Endodermal cell (in vitro differentiated cells): ENCODE measurements around the gene LRP1-AS. TPM values are rescaled to one million over a fixed set of nuclear protein-coding genes. Genes with fewer than 3 reads are reported as not detected.

Experiments used
- DNase-seq: peaks from one replicate; pipeline ENCODE4 v3.0.0-alpha.2; 2017
- H3K27ac ChIP-seq: 2 replicates; pipeline ENCODE4 v1.5.1; 2013; ENCODE audit warnings: mild to moderate bottlenecking, low read depth, low read length, moderate library complexity
- H3K27me3 ChIP-seq: 2 replicates; pipeline ENCODE4 v1.6.1; 2013; ENCODE audit warnings: mild to moderate bottlenecking, low read length, moderate library complexity; ENCODE audit not compliant: insufficient read depth, control insufficient read depth, poor library complexity, severe bottlenecking
- H3K36me3 ChIP-seq: 2 replicates; pipeline ENCODE4 v1.7.0; 2013; ENCODE audit warnings: mild to moderate bottlenecking, low read length, moderate library complexity; ENCODE audit not compliant: control insufficient read depth, insufficient read depth
- H3K4me1 ChIP-seq: one replicate; pipeline ENCODE4 v1.7.0; 2013; ENCODE audit warnings: low read length; ENCODE audit not compliant: control insufficient read depth, insufficient read depth
- H3K4me3 ChIP-seq: 2 replicates; pipeline ENCODE4 v1.5.1; 2013; ENCODE audit warnings: mild to moderate bottlenecking, low read length, moderate library complexity
- H3K9ac ChIP-seq: 2 replicates; pipeline ENCODE4 v1.6.1; 2013; ENCODE audit warnings: mild to moderate bottlenecking, low read length, moderate library complexity; ENCODE audit not compliant: poor library complexity, severe bottlenecking; ENCODE audit errors: extremely low read depth
- H3K9me3 ChIP-seq: 2 replicates; pipeline ENCODE4 v1.6.1; 2013; ENCODE audit warnings: mild to moderate bottlenecking, low read length, moderate library complexity; ENCODE audit not compliant: control insufficient read depth
- H3K27ac Mint-ChIP-seq: 2 replicates; pipeline ENCODE4 v1.8.0; 2020; ENCODE audit warnings: mixed read lengths
- H3K27me3 Mint-ChIP-seq: 2 replicates; pipeline ENCODE4 v1.8.0; 2021; ENCODE audit warnings: mild to moderate bottlenecking, mixed read lengths; ENCODE audit not compliant: insufficient read depth
- H3K36me3 Mint-ChIP-seq: 2 replicates; pipeline ENCODE4 v1.8.0; 2020; ENCODE audit warnings: low read depth, mixed read lengths
- H3K4me1 Mint-ChIP-seq: 2 replicates; pipeline ENCODE4 v1.8.0; 2020; ENCODE audit warnings: mixed read lengths
- H3K4me3 Mint-ChIP-seq: 2 replicates; pipeline ENCODE4 v1.8.0; 2020; ENCODE audit warnings: mild to moderate bottlenecking, moderate library complexity, mixed read lengths
- H3K9me3 Mint-ChIP-seq: 2 replicates; pipeline ENCODE4 v1.8.0; 2020; ENCODE audit warnings: mild to moderate bottlenecking, mixed read lengths
- WGBS, 2 experiments: methylation state at CpG; one replicate each; pipeline versions ENCODE4 v1.1.5 to v1.1.7; 2013; ENCODE audit warnings: missing lambda C conversion rate in 2 of 2, mixed read lengths in 1 of 2; ENCODE audit not compliant: insufficient coverage in 1 of 2, insufficient read length in 1 of 2; 5-methylcytosine and 5-hydroxymethylcytosine counted together
- total RNA-seq, 2 donors: library from RNA; stranded (reverse); fragmentation: NEBNext Ultra II Directional in 1 of 2; extraction: Animal tissue kit (Norgen Biotek cat#: 25700) in 1 of 2; gene quantifications; 2 replicates in 1 of 2; 3 replicates in 1 of 2; pipeline ENCODE4 v1.2.1, GENCODE V29; 2021
- TF ChIP-seq, protein P1 (sequence below): fragments of 200-600 bp; sonication (generic); conservative IDR thresholded peaks from 2 replicates; pipeline ENCODE4 v1.5.0; 2021; ENCODE audit warnings: antibody characterized with exemption, mild to moderate bottlenecking

The LRP1-AS gene
- total RNA-seq, 2 donors from 2014 or later, result not detected

- Histone ChIP-seq H3K9me3 (no peaks in the 10 kb centered on the region), H3K36me3 (peaks cover 65% of the 10 kb centered on the region), H3K4me3 (no peak overlapping the region), H3K27me3 (no peaks in the 10 kb centered on the region), H3K27ac (no peak overlapping the region), H3K4me1 (no peaks in the 10 kb centered on the region), H3K9ac (no peak overlapping the region)
- H3K27me3 Mint-ChIP-seq, result no peaks in the 10 kb centered on the region
- H3K27ac Mint-ChIP-seq, result no peak overlapping the region
- peaks cover 61% of the 10 kb centered on the region for H3K36me3 Mint-ChIP-seq
- no peaks in the 10 kb centered on the region for H3K9me3 Mint-ChIP-seq
- no peak overlapping the region for H3K4me3 Mint-ChIP-seq
- no peaks in the 10 kb centered on the region for H3K4me1 Mint-ChIP-seq
- peak; percentile 89 for DNase-seq
- 82 to 86% methylated on average over 10 to 11 of the region's 11 CpGs for WGBS, 2 experiments
- TF ChIP-seq, protein P1, sequence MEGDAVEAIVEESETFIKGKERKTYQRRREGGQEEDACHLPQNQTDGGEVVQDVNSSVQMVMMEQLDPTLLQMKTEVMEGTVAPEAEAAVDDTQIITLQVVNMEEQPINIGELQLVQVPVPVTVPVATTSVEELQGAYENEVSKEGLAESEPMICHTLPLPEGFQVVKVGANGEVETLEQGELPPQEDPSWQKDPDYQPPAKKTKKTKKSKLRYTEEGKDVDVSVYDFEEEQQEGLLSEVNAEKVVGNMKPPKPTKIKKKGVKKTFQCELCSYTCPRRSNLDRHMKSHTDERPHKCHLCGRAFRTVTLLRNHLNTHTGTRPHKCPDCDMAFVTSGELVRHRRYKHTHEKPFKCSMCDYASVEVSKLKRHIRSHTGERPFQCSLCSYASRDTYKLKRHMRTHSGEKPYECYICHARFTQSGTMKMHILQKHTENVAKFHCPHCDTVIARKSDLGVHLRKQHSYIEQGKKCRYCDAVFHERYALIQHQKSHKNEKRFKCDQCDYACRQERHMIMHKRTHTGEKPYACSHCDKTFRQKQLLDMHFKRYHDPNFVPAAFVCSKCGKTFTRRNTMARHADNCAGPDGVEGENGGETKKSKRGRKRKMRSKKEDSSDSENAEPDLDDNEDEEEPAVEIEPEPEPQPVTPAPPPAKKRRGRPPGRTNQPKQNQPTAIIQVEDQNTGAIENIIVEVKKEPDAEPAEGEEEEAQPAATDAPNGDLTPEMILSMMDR, result peak; percentile 88
Observed at GRCh38 chr12:57173089-57173488, 25.7 kb upstream of the LRP1-AS start.

- no peak overlapping the region for H3K27ac Mint-ChIP-seq
- peaks cover 62% of the 10 kb centered on the region for H3K36me3 ChIP-seq
- H3K4me3 Mint-ChIP-seq, result no peak overlapping the region
Observed at GRCh38 chr12:57171668-57172067, 24.2 kb upstream of the LRP1-AS start.

DNA sequence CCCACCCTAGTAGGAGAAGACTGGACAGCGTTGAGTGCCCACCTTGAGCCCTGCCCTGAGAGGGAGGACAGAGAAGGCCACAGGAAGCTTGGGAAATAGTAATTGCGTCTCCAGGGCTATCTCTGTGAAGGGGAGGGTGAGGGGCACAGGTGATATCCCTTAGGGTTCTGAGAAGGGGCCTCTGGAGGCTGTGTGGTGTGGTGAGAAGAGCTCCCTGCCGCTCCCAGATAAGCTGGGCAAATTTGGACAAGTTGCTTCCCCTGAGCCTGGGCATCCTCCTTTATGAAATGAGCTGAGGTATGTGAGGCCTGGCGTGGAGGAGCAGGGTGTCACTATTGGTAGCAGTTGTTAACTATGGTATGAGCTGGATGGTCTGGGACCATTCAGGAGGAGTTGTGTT, 23.5 kb upstream of the LRP1-AS start:
- Histone ChIP-seq H3K27ac (no peak overlapping the region), H3K27me3 (no peaks in the 10 kb centered on the region), H3K4me3 (no peak overlapping the region), H3K36me3 (peaks cover 55% of the 10 kb centered on the region), H3K9ac (no peak overlapping the region), H3K9me3 (no peaks in the 10 kb centered on the region), H3K4me1 (no peaks in the 10 kb centered on the region)
- Mint-ChIP-seq H3K27me3 (no peaks in the 10 kb centered on the region), H3K36me3 (peaks cover 59% of the 10 kb centered on the region), H3K27ac (no peak overlapping the region), H3K9me3 (no peaks in the 10 kb centered on the region), H3K4me3 (no peak overlapping the region), H3K4me1 (no peaks in the 10 kb centered on the region)
- DNase-seq, result no peak
- WGBS, 2 experiments, result 91 to 100% methylated on average over 1 to 4 of the region's 4 CpGs
- TF ChIP-seq, protein P1, result no peak

More at GRCh38 chr12:57171668-57172067, 24.2 kb upstream of the LRP1-AS start:
- Mint-ChIP-seq H3K36me3 (peaks cover 60% of the 10 kb centered on the region), H3K4me1 (no peaks in the 10 kb centered on the region), H3K9me3 (no peaks in the 10 kb centered on the region), H3K27me3 (no peaks in the 10 kb centered on the region)
- WGBS, 2 experiments, result 75 to 89% methylated on average over 1 to 4 of the region's 4 CpGs
- no peak overlapping the region for H3K4me3 ChIP-seq
- TF ChIP-seq, protein P1, result no peak
- no peak overlapping the region for H3K27ac ChIP-seq
- H3K9ac ChIP-seq, result no peak overlapping the region
- no peaks in the 10 kb centered on the region for H3K9me3 ChIP-seq
- H3K4me1 ChIP-seq, result no peaks in the 10 kb centered on the region
- no peak for DNase-seq
- H3K27me3 ChIP-seq, result no peaks in the 10 kb centered on the region
